ENCODE measurements around the gene TAS2R46.

- TF ChIP-seq CTCF (IDR thresholded peaks at IDR 0.05) (no peak), POLR2AphosphoS5 (IDR thresholded peaks at IDR 0.05) (no peak)
Measured at GRCh38 chr12:11070999-11071398, 8.9 kb upstream of the TAS2R46 start.

All from gastroesophageal sphincter (tissue), 3 donors.